GM12872 (cell line): ENCODE results near the gene CHMP1B.

Source experiments
- TF ChIP-seq, protein P1 (sequence below): IDR thresholded peaks from 3 replicates; pipeline ENCODE4 v1.5.1; 2011; ENCODE audit warnings: low read depth, mild to moderate bottlenecking, low read length, moderate library complexity; ENCODE audit not compliant: insufficient read depth

Gene CHMP1B

DNA sequence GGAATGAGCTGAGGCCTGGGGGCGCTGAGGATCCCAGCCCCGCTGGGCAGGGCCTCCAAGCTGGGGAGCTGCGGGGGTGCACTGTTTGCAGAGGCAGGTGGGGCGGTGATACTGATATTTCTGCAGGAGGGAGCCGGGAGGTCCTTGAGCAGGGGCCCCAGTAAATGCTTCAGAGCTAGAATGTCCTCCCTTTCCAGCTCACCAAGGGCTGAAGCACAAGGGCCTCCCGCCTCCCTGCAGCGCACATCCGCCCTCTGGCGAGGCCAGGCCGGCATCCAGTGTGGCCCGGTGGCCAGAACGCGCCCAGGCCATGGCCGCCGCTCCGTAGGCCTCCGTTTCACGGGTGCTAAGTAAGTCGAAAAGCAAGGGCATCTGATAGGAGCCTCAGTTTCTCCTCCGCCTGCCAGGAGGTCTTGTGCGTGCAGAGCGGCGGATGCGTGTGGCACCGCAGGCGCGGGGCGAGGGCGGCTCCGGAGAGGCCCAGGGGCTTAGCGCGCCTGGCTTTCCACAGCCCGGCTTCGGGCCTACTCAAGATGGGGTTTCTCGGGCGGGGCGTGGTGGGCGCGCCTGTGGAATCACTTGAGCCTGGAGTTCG, 29.5 kb upstream of the CHMP1B start:
- TF ChIP-seq, protein P1, sequence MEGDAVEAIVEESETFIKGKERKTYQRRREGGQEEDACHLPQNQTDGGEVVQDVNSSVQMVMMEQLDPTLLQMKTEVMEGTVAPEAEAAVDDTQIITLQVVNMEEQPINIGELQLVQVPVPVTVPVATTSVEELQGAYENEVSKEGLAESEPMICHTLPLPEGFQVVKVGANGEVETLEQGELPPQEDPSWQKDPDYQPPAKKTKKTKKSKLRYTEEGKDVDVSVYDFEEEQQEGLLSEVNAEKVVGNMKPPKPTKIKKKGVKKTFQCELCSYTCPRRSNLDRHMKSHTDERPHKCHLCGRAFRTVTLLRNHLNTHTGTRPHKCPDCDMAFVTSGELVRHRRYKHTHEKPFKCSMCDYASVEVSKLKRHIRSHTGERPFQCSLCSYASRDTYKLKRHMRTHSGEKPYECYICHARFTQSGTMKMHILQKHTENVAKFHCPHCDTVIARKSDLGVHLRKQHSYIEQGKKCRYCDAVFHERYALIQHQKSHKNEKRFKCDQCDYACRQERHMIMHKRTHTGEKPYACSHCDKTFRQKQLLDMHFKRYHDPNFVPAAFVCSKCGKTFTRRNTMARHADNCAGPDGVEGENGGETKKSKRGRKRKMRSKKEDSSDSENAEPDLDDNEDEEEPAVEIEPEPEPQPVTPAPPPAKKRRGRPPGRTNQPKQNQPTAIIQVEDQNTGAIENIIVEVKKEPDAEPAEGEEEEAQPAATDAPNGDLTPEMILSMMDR, result no peak

DNA sequence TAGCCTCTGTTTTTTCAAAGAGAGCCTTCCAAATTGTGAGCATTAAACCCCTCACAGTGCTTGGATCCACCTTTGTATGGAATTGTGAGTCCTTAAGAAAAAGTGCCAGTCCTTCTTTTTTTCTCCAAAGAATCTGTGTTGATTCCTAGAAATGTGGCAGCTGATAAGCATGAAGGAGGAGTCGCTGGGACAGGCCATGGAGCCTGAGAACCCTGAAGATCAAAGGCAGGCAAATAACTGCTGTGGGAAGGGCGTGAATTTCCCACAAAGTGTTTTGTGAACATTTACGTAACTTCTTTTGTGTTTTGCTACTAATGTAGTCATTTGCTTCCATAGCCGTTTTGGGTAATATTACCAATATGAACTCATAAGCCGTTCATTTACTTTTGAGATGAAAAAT, 27.7 kb upstream of the CHMP1B start:
- TF ChIP-seq, protein P1, result no peak

DNA sequence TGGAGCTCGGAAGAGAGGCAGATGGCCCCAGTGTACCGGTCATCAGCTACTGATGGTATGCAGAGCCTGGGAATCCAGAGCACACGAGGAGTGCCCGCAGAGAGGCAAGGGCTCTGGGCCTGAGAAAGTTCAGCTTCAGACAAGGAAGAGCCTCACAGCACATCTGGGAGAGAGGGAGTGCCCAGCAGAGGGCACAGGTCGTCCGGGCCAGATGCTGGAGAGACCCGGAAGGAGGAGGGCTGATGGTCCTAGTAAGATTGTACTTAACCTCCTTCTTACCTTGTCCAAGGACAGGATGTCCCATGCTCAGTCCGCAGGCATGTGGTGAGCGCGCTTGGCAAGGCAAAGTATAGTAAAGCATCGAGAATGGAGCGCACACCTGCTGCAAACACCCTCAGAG, 24.4 kb upstream of the CHMP1B start:
- TF ChIP-seq, protein P1, result peak; percentile 23; the same call in 1 of the 3 replicates

DNA sequence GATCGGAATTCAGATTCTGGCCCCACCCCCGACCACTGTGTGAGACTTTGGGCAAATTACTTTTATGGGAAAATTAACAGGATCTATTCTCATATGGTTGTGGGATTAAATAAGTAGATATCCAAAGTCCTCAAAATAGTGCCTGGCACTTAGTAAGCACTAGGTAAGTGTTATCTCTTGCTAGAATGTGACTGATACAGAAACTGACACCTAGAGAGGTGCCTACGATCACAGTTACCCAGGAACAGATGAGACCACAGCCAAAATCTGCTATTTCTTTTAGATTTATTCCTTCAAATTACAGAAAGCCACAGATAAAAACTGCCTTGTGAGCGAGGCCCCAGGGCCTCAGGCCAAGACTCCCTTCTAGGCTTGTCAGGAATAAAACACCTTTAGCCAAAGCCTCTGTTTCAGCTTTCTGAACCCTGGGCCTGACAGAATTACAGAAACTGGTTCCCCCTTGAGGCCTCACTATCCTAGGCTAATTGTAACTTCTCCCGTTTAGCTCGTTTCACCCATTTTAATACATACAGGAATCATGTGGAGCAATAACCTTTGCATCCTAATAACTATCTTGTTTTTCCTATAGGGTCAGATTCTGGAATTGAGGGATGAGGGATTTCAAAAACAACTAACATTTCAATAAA, 22.3 kb upstream of the CHMP1B start:
- TF ChIP-seq, protein P1, result no peak

DNA sequence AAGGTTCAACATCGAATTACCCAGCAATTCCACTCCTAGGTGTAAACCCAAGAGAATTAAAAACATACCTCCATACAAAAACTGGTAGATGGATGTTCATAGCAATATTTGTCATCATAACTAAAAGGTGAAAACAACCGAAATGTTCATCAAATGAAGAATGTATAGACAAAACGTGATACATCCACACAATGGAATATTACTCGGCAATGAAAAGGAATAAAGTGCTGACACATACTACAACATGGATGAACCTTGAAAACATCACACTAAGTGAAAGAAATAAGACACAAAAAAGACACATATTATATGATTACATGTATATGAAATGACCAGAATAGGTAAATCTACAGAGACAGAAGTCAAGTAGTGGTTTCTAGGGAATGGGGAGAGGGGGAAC, 20.6 kb upstream of the CHMP1B start:
- TF ChIP-seq, protein P1, result no peak

DNA sequence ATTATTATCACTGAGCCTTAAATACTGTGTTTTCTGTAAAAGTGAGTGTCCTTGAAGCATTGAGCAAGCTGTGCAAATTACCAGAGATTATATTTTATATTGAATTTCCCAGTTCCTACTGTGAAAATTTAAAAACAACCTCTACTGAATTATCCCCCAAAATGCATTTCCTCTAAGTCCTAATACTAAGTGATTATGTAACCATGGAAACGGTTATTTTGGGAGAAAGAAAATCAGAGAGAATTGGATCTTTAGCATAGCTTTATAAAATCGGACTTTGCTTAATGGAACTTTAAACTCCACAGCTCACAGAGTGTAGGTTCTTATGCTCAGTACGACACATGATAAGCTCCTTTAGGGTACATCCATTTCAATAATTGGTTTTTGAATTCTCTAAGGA, 19.3 kb upstream of the CHMP1B start:
- TF ChIP-seq, protein P1, result no peak

DNA sequence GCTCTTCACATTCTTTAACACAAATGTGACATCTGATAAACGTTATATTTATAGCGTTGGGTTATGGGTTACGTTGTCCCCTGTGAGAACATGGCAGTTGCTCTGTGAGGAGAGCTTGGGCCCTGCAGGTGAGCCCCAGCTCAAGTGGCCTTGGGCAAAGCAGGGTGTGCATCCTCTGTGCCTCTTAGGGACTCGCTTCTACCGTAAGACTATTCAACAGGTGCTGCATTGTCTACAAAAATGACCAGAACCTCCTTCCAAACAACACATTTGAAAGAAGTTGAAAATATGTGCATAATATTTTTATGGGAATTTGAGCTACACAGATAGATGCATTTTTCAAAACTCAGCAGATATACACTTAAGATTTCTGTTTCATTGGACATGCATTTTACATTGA, 16.4 kb upstream of the CHMP1B start:
- TF ChIP-seq, protein P1, result no peak

DNA sequence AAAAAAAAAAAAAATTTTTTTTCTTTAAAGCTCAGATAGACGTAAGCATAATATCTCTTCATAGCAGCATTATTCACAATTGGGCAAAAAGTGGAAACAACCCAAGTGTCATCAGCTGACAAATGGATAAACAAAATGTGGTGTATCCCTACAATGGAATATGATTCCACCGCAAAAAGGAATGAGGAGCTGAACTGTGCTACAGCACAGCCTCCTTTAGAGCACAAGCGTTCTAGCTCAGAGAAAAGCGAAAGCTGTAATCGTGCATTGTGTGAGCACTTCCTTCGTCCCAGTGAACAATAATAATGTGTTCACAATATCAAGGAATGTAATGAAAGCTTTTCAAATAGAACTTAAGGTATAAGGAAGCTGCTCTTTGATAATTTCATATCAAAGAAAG, 11.7 kb upstream of the CHMP1B start:
- TF ChIP-seq, protein P1, result no peak
